GM19351 (cell line): ENCODE results near the gene TRAPPC10.

Source experiments
- ATAC-seq: cut with Tn5 transposase; IDR thresholded peaks from one replicate; pipeline ENCODE4 v1.9.1; 2021; ENCODE audit warnings: mild to moderate bottlenecking, moderate library complexity; ENCODE audit not compliant: unreplicated experiment

Gene TRAPPC10

DNA sequence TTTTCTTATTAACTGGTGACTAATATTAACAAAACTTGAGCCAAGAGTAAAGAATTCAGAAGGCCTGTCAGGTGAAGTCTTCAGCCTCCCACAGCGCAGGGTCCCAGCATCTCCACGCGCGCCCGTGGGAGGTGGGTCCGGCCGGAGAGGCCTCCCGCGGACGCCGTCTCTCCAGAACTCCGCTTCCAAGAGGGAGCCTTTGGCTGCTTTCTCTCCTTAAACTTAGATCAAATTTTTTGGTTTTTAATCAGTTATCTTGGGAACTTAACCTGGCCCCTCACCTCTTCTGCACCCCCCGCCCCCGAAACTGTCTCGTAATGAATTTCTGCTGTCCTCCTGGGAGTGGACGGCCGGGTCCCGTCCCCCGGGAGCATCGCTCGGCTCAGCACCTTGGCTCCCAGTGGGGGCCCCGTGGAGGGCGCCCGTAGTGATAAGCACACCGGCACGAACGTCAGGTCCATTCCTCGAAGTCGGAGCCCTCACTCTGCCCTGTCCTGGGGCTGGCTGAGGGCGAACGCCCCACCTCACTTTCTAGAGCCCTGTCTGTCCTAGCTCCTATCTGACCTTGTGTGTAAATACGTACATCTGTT is 29.5 kb upstream of the TRAPPC10 start:
- ATAC-seq = no peak

DNA sequence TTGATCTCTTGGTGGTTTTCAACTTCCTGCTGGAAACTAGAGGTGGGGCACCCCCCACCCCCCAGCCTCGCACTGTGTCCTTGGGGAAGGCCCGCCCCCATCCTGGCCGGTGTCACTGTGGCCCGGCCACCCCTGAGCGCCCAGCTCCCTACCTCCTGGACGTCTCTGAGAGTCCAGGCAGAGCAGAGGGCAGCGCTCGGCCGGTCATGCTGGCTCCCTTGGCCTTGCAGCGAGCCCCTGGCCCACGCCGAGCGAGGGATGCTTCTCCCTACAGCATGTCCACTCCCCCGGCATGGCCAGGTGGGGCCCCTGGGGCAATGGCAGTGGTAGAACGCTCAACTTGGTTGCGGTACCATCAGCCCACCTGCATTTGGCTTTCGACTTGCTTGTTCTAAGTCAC is 28.7 kb upstream of the TRAPPC10 start:
- no peak for ATAC-seq

DNA sequence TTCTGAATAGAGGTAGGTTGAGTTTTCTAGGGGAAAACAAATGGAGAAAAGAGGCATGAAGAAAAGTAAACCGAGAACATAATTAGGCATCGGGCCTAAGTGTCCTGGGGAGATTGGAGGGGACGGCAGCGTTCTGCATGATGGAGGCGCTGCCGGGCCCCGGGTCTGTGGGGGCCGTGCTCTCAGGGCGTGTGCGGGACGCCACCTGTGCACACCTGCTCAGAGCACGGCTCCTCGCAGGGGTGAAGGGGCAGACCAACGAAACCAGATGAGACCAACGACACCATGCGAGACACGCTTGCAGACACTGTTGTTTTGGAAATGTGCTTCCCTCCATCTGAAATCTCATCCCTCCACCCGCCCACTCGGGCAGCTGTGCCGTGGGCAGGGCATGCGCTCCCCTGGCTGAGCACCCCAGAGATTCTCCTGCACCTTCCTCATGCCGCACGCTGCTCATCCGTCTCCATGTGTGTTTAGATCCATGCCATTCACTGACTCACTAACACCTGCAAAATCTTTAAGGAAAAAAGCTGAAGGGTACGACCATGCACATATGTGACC is 28.2 kb upstream of the TRAPPC10 start:
- no peak for ATAC-seq

DNA sequence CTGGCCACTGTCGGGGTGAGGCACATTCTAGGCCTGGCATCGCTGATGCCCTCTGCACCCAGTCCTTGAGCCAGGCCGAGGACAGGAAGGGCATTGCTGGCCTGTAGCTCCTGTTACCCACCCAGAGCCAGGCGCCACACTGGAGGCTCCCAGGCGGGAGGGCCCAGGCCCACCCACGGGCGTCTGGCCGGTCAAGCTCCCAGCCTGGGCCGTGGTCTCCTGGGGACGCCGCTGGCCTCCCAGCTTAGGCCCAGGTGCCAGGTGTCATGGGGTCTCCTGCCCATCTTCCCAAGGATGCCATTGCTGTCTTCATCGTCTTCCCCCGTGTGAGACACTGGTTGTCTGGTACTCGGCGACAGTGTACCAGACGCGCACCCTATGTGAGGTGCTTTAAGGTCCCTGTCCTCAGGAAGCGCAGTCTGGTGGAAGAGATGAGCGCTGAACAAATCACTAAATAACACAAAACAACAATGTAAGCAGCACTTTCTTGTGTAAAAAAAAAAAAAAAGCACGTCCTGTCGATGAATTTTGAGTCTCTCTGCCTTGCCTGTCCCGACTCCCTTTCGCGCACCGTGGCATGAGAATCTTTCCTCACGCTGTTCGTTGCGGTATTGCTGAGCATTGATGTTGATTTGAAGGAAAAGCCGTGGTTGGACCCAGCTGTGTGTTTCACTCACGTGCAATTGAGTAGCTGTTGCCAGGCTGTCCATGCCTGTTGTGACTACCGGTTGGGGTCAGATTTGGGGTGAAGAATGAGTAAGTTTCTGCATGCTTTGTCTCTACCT is 27.0 kb upstream of the TRAPPC10 start:
- ATAC-seq = no peak

DNA sequence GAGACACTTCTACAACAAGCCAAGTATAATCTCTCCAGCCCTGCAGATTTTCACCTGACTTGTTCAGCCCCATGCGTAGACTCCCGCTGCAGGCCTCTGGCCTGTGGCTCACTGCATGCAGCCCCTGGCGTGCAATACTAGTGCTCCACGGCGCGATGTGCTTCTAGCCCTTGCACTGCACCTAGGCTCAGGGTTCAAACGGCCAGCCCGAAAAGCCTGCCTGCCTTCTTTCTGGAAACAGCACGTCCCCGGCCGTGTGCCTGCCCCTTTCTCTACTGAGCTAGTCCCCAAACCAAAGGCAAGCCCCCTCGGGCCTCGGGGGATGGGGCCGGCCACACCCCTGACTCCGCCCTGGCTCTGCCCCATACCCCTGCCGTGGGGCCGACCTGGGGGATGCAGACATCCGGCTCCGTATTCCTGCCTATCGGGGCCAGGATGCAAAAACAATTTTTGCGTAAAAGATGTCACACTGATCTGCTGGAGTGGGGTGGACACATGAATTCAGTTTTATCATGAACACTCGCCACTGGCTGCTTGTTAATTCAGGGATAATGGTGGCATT is 26.3 kb upstream of the TRAPPC10 start:
- no peak for ATAC-seq

DNA sequence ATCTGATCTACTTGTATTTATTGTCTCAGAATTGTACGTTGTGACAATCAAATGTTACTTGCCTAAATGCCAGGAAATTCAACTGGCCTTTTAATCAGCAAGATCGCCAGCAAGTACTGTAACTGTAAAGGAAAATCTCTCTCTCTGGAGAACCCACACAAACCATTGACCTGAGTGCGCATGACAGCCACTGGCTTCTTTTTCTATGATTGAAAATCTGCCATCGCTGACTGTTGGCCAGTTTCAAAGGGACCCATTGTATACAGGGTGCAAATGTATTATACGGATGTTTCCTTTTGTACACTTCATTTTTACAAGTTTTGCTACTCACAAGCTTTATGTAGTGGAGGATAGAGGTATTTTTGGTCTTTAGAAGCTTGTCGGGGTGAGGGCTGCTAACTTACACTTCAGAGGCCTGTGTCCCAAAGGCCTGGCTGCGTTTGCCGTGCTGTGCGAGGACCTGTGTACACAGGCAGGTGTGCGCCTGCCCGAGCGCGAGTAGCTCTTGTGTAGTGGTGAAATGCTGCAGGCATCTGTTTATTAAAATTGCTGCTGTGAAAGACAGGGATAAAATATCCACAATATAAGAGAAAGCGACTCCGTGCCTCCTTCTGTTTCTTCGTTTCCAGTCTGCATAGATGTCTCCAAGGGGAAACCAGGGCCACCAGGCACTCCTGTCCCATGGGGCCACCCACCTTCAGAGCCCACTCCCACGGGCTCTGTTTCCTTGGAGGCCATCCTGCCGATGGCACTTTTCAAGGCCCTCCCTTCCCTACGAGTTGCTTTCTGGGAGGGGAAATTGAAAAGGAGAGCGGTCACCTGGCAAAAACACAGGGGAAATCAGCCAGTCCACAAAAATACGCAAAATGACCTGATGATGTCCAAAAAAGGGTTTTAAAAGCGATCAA is 25.3 kb upstream of the TRAPPC10 start:
- no peak for ATAC-seq

DNA sequence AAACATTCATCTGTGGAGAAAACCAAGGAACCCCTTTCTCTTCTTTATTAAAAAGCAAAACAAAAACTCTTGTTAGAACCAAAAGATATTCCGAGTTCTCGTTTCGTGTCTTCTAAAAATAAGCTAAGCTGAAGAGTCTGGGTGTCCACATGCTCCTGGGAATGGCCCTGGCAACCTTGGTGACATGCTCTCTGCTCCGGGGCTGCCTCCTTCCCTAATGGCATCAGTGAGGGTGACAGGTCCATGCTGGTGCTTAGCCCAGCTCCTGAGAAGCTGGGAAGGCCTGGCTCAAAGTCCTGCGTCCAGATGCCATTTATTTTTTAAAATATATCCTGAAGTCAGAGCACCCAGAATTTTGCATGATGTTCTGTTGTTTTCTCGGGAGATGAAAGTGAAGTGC is 24.6 kb upstream of the TRAPPC10 start:
- ATAC-seq = no peak

DNA sequence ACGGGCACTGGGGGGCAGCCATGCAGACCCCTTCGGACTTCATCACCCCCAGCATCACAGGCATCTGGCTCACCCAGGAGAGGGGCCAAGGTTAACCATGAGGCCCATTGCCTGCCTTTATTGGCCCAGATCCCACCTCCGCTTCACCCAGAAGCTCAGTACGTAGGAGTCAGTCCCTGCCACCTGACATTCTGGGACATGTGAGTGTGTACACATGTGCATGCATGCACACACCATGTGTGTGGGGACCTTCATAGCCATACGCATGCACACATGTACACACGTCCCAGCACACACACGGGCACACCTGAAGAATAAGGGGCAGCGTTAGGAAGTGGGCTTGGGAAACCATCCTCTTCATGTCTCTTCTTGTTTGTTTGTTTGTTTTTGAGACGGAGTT is 24.1 kb upstream of the TRAPPC10 start:
- ATAC-seq = no peak

DNA sequence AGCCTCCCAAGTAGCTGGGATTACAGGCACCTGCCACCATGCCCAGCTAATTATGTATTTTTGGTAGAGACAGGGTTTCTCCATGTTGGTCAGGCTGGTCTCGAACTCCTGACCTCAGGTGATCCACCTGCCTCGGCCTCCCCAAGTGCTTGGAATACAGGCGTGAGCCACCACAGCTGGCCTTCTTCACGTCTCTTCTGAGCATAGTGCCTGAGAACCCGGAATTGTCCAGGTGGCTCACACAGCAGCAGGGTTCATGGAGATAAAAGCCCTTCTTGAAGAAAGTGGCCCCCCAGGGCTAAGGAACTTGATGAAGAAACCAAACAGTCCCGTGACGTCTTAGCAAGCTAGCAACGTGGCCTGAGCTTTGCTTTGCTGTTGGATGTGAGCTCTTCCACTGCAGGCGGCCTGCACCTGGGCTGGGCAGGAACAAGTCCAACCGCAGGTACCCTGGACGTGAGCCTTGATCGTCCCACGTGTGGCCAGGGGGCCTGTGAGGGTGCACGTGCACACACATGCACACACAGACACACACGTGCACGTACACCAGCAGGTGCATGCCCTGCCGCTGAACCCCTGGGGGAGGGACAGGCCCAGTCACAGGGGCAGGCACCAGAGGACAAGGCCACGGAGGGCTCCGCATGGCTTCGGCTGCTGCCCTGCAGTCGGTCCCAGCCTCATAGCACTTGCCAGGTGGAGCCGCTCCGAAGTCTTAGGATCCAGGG is 23.4 kb upstream of the TRAPPC10 start:
- ATAC-seq = no peak

DNA sequence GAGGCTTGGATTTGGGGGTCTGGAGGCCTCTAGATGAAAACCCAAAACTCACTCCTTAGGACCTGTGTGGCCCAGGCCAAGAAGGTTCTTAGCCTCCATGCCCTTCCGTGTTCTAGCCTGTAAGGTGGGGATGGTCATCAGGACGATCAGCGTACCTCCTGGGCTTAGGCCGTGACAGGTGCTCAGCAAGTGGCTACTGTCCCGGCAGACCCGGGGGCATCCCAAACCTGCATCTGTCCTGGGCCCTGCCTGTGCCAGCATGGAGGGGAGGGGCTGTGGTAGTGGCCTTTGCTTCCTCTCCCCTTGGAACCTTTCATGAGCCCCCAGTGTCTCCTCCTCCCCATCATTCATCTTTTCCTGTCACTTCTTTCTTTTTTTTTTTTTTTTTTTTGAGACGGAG is 22.7 kb upstream of the TRAPPC10 start:
- ATAC-seq = no peak

DNA sequence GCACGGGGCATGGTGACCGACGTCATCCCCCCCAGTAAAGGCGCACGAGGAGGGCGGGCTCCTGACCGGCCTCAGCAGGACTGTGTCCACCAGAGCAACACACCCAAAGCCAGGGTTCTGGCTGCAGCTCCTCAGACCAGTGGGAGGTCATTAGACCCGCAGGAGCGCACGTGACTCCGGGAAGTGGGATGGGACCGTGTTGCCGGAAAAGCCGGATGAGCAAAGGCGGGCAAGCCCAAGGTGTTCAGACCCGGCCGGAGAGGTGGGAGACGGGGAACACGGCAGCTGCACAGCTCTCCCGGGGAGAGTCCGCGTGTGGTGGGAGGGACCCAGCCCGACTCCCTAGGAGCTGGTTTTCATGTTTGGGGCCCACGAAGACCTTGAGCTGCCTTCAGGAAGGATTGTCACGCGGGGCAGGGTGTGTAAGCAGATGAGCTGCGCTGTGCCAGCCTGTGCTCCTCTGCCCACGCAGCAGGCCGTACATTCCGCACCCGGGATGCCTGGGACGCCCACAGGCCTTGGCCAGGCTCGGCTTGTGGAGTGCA is 20.6 kb upstream of the TRAPPC10 start:
- no peak for ATAC-seq

DNA sequence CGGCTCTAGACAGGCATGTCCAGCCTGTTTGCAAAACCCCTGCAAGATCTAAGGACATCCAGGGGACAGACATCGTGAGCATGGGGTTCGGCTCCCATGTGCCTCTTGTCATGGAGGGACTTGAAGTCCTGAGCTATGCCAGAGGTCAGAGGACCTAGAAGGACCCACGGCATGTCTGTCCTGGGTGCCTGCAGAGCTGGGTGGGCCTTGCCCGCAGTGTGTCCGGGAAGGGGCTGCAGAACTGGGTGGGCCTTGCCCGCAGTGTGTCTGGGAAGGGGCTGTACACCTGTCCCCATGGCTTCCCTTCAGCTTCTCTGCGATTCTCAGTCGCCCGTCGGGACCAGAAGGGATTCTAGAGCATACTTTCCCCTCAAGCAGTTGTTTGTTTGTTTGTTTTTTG is 20.0 kb upstream of the TRAPPC10 start:
- no peak for ATAC-seq

DNA sequence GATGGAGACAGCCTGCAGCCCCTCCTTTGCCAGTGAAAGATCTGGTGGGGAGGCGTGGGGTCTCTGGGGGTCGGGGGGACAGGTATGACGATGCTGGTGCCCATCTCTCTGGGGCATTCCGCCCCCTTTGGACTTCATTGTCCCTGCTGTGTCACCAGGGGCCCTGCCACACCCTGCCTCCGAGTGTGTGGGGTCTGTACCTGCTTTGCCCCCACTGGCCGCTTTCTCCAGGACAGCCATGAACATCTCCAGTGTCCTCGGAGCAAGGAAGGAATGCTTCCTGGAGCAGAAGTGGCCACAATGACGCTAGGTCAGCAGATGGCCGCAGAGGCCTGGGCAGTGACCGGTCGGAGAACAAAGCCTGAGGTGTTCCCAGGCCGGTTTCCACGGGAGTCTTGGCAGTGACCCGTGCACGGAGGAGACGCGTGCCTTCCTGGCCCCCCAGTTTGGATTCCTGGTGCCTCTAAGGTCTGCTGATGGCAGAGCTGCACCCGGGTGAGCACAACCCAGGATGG is 18.6 kb upstream of the TRAPPC10 start:
- no peak for ATAC-seq

DNA sequence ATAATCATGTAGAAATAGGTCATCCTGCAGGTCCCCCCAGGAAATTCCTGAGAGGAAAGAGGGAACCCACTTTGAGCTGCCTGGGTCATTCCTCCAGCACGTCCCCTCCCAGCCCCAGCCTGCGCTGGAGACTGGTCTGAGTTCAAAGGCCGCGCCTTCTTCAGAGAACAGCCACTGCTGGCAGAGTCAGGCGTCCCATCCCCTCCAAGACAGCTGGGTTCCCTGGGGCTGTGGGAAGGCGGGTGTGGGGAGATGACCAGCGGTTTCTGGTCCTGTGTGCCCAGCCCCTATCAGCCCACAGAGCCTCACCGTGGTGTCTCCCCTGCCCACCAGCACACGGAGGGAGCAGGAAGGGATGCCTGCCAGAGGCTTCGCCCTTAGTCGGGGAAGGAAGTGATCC is 18.0 kb upstream of the TRAPPC10 start:
- ATAC-seq = no peak

DNA sequence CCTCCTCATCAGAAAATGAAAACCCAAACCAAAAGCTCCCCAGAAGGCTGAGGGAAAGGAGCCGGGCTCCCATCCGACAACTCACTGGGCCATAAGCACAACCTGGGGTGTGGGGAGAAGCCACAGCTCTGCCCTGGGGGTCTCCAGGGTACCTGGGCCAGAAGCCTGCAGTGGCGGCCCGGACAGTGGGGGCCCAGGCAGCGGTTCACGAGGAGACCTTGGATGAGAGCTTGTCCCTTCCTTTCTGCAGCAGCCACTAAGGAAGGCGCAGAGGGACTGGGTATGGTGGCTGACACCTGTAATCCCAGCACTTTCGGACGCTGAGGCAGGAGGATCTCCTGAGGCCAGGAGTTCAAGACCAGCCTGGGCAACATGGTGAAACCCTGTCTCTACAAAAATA is 17.5 kb upstream of the TRAPPC10 start:
- ATAC-seq = no peak

DNA sequence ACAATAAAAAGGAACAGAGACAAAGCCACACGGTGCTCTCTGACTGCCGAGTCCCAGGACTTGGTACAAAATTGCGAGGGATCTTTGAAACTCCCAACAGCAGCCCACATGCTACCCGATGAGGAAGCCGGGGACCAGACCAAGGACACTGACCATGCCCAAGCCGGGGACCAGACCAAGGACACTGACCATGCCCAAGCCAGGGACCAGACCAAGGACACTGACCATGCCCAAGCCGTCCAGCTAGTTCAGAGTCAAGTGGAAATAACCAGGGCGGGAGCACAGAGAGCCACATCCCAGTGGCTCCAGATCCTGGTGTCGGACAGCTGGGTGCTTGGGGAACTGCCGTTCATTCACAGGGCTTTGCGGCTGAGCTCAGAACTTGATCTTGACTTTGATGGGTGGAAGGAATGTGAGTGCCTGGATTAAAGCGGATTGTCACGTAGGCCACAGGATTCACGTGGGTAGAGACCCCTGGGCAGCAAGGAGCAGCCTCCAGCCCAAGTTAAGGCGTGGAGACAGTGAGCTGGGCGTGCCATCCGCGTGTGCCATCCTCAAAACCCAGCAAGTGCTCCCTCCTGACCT is 16.5 kb upstream of the TRAPPC10 start:
- no peak for ATAC-seq

DNA sequence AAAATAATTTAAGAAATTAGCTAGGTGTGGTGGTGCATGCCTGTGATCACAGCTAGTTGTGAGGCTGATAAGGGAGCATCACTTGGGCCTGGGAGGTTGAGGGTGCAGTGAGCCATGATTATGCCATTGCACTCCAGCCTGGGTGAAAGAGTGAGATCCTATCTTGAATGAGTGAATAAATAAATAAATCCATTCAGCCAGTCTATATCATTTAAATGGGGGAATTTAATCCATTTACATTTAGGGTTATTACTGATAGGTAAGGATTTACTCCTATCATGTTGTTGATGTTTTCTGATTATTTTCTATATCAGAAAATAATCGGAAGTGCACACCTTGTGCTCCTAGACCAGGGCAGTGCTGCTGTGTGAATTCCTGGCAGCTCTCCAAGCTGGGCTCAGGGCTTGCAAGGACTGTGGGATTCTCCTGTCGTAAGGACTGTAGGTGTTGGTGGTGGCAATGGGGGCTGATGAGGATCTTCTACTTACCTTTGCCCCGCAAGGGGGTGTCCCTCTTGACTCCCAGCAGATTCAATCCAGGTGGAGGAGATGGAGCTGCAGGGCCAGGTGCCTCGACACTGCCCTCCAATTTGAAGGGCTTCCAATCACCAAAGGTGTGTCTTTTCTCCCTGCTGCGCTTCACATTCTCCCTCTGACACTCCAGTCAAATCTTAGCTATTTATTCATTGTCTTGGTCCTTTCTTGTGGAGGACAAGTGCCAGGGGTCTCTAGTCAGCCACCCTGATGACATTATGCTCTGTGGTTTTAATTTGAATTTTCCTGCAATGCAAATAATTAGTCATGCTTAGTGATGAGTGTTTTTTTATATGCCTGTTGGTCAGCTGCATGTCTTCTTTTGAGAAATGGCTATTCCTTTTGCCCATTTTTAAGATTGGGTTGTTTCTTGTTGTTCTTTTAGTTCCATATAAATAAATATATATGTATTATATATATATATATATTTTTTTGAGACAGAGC is 14.1 kb upstream of the TRAPPC10 start:
- no peak for ATAC-seq

DNA sequence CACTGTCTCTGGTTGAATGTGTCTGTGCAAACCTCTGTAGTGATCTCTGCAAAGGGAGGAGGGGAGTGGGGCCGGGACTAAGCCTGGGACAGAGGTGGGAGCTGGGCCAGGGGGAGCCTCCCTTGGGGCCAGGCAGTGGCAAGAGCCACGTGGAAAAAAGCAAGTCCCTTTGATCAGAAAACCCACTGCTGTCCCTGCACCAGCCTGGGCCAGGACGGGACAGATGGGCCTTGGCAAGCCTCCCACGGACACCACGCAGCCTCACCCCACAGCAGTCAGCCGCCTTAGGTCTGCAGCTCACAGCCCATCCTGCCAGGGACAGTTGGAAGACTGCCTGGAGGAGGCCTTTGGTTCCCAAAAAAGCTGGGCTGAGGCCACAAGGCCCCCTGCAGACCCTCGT is 11.7 kb upstream of the TRAPPC10 start:
- ATAC-seq = no peak
